Measurements from ENCODE around the gene ZER1. TPM values are rescaled to one million over a fixed set of nuclear protein-coding genes. Genes with fewer than 3 reads are reported as not detected.

Gene ZER1
- total RNA-seq, 2 donors from 2014 or later, result 61.6 to 72.6 TPM

- DNase-seq (ENCODE audit: low spot score), result no peak
- no peak for TF ChIP-seq CTCF (IDR thresholded peaks at IDR 0.05)
- H3K27ac ChIP-seq, result no peak overlapping the region
- no peaks in the 10 kb centered on the region for H3K9me3 ChIP-seq
- no peaks in the 10 kb centered on the region for H3K4me1 ChIP-seq
- peaks cover 18% of the 10 kb centered on the region for H3K36me3 ChIP-seq
- no peak overlapping the region for H3K4me3 ChIP-seq
- no peaks in the 10 kb centered on the region for H3K27me3 ChIP-seq
Measured at GRCh38 chr9:128731691-128732090, 40.0 kb downstream of the ZER1 start.

- H3K9me3 ChIP-seq, result no peaks in the 10 kb centered on the region
- no peak overlapping the region for H3K27ac ChIP-seq
- no peak for DNase-seq (ENCODE audit: low spot score)
- H3K4me1 ChIP-seq, result no peaks in the 10 kb centered on the region
- no peak for TF ChIP-seq CTCF (IDR thresholded peaks at IDR 0.05)
- H3K36me3 ChIP-seq, result peaks cover 18% of the 10 kb centered on the region
- H3K4me3 ChIP-seq, result no peak overlapping the region
- no peaks in the 10 kb centered on the region for H3K27me3 ChIP-seq
Measured at GRCh38 chr9:128731093-128731492, 40.6 kb downstream of the ZER1 start.

GRCh38 chr9:128729766-128730517 is 41.8 kb downstream of the ZER1 start:
- H3K27ac ChIP-seq, result no peak overlapping the region
- peaks cover 14% of the 10 kb centered on the region for H3K36me3 ChIP-seq
- no peak for DNase-seq (ENCODE audit: low spot score)
- no peaks in the 10 kb centered on the region for H3K27me3 ChIP-seq
- no peaks in the 10 kb centered on the region for H3K9me3 ChIP-seq
- H3K4me1 ChIP-seq, result peaks cover 0 to 3% of the 10 kb centered on the region in 2 donors
- no peak overlapping the region for H3K4me3 ChIP-seq
- TF ChIP-seq CTCF (IDR thresholded peaks at IDR 0.05), result no peak

- Histone ChIP-seq H3K27me3 (no peaks in the 10 kb centered on the region), H3K4me1 (peaks cover 0 to 9% of the 10 kb centered on the region in 2 donors), H3K9me3 (no peaks in the 10 kb centered on the region), H3K27ac (no peak overlapping the region), H3K4me3 (no peak overlapping the region), H3K36me3 (peaks cover 10% of the 10 kb centered on the region)
- no peak for TF ChIP-seq CTCF (IDR thresholded peaks at IDR 0.05)
- no peak for DNase-seq (ENCODE audit: low spot score)
Measured at GRCh38 chr9:128729302-128729701, 42.4 kb downstream of the ZER1 start.

GRCh38 chr9:128728298-128728697 is 43.4 kb downstream of the ZER1 start:
- TF ChIP-seq CTCF (IDR thresholded peaks at IDR 0.05), result no peak
- Histone ChIP-seq H3K27ac (no peak overlapping the region), H3K4me1 (peaks cover 0 to 15% of the 10 kb centered on the region in 2 donors), H3K9me3 (no peaks in the 10 kb centered on the region), H3K36me3 (peaks cover 10% of the 10 kb centered on the region), H3K27me3 (no peaks in the 10 kb centered on the region), H3K4me3 (no peak overlapping the region)
- DNase-seq (ENCODE audit: low spot score), result no peak
